ENCODE data around the gene ZNF205. TPM values are rescaled to one million over a fixed set of nuclear protein-coding genes. Genes with fewer than 3 reads are reported as not detected.

The ZNF205 gene
- total RNA-seq (26.7 and 37.3 TPM in 2 replicates), polyA plus RNA-seq (13.2 and 14.4 TPM in 2 replicates)

GRCh38 chr16:3112058-3112880 lies at the start of gene ZNF205:
ZNF205 (plus strand) TSS chr16:3112586; CDS start chr16:3113431, 845 bp downstream.
- H3K9me3 ChIP-seq (ENCODE audit: low read depth): no peaks in the 10 kb centered on the region
- DNase-seq (ENCODE audit: low read depth in 1 of 2, low spot score in 1 of 2): peak; percentile 77 to 78
- H3K27ac ChIP-seq: peak within 1 kb of the TSS; percentile 53

DNA sequence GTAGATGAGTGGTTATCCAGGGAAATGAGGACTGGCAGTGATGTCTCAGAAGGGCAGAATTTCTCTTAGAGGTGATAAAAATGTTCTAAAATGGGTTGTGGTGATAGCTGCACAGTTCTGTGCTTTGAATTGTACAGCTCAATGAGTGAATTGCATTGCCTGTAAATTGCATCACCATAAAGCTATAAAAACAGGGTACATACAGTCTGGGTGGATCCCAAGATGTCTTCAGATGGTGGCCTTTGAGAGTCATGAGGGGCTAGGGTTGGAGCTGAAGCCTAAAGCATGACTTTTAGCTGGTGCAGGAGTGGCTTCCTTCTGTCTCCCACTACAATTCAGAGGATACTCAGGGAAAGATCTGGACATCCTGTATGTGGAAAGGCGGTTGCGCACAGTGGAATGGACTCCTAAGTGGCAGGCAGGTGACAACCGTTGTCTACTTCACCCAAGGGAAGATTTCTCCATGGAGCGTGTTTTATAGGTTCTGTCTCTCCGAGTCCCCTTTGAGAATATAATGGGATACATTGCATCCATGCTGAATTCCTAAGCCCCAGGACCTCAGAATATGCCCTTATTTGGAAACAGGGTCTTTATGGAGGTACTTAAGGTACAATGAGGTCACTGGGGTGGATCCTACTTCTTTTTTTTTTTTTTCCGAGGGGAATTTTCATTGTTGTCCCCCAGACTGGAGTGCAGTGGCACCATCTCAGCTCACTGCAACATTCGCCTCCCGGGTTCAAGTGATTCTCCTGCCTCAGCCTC lies 48.6 kb upstream of the ZNF205 start:
- Histone ChIP-seq H3K9me3 (ENCODE audit: low read depth) (no peaks in the 10 kb centered on the region), H3K36me3 (no peaks in the 10 kb centered on the region), H3K27me3 (no peaks in the 10 kb centered on the region), H3K27ac (no peak overlapping the region), H3K4me1 (ENCODE audit: low read depth) (no peaks in the 10 kb centered on the region), H3K4me3 (no peak overlapping the region)
- DNase-seq (ENCODE audit: low read depth in 1 of 2, low spot score in 1 of 2): no peak
- TF ChIP-seq, protein P1, sequence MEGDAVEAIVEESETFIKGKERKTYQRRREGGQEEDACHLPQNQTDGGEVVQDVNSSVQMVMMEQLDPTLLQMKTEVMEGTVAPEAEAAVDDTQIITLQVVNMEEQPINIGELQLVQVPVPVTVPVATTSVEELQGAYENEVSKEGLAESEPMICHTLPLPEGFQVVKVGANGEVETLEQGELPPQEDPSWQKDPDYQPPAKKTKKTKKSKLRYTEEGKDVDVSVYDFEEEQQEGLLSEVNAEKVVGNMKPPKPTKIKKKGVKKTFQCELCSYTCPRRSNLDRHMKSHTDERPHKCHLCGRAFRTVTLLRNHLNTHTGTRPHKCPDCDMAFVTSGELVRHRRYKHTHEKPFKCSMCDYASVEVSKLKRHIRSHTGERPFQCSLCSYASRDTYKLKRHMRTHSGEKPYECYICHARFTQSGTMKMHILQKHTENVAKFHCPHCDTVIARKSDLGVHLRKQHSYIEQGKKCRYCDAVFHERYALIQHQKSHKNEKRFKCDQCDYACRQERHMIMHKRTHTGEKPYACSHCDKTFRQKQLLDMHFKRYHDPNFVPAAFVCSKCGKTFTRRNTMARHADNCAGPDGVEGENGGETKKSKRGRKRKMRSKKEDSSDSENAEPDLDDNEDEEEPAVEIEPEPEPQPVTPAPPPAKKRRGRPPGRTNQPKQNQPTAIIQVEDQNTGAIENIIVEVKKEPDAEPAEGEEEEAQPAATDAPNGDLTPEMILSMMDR (IDR thresholded peaks at IDR 0.05; ENCODE audit: low read depth, low read length): no peak

More at GRCh38 chr16:3112058-3112880, at the start of gene ZNF205:
- TF ChIP-seq, protein P1 (IDR thresholded peaks at IDR 0.05; ENCODE audit: low read depth, low read length): no peak
- Histone ChIP-seq H3K4me3 (peak within 1 kb of the TSS; percentile 99), H3K36me3 (no peaks in the 10 kb centered on the region), H3K4me1 (ENCODE audit: low read depth) (peaks cover 13% of the 10 kb centered on the region), H3K27me3 (no peaks in the 10 kb centered on the region)

DNA sequence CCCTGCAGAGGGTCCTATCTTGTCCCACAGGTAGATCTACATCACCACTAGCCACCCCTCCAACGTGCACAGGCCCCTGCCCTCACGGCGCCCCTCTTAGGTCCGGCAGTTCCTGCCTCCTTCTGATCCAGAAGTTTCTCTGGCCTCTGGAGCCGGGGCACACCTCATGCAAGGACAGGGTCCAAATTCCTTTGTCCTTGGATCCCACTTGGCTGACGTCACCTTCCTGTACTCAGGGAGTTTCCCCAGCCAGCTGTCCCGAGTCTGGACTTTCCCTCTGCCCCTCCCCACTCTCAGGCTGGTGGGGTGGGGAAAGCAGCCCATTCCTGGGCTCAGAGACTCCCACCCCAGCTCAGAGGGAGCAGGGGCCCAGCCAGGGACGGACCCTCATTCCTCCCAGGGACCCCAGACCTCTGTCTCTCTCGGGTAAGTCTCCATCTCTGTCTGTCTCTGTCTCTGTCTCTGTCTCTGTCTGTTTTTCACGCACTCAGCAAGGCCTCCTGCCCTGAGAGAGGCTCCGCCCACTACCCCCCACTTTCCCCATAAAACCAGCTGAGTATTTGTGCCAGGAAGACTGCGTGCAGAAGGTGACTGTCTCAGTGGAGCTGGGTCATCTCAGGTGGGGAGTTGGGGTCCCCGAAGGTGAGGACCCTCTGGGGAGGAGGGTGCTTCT lies 47.2 kb upstream of the ZNF205 start, which contains the start of gene IL32:
Gene IL32 (plus strand): TSS at position 572 of the 673 bp plus-strand sequence. CDS start 172 bp downstream, outside the sequence.
- DNase-seq (ENCODE audit: low read depth in 1 of 2, low spot score in 1 of 2): peak in 1 of 2 donors; percentile 82
- H3K9me3 ChIP-seq (ENCODE audit: low read depth): no peaks in the 10 kb centered on the region
- no peaks in the 10 kb centered on the region for H3K27me3 ChIP-seq
- H3K36me3 ChIP-seq: no peaks in the 10 kb centered on the region
- H3K4me3 ChIP-seq: no peak within 1 kb of the TSS
- TF ChIP-seq, protein P1 (IDR thresholded peaks at IDR 0.05; ENCODE audit: low read depth, low read length): no peak
- no peaks in the 10 kb centered on the region for H3K4me1 ChIP-seq (ENCODE audit: low read depth)
- no peak within 1 kb of the TSS for H3K27ac ChIP-seq

DNA sequence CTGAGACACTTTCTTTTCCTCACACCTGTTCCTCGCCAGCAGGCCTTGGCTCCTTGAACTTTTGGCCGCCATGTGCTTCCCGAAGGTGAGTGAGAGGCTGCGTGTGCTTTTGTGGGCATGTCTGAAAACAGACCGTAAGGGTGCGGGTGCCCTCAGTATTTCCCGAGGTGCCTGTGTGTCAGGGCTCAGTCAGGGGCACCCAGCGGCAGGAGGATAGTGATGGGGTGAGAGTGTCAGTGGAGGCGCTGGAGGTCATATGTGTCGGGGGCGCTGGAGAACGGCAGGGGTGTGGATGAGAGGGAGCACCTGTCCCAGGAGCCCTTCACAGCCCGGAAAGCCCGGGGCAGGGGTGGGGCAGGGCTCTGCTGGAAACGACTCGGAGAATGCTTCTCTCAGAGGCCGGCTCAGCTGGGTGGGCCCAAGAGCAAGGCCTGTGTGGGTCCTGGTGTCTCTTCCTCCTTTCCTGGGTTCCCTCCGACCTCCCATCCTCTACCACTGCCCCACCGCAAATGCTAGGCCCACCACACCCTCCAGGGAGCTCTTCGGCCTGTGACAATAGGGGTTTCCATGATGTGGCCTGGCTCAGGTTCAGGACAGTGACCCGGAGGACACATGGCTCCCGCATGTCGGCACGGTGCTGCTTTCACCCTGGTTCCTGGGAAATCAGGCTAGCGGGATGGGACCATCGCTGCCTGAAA lies 46.5 kb upstream of the ZNF205 start:
- Histone ChIP-seq H3K4me3 (no peak overlapping the region), H3K36me3 (no peaks in the 10 kb centered on the region), H3K27me3 (no peaks in the 10 kb centered on the region), H3K4me1 (ENCODE audit: low read depth) (no peaks in the 10 kb centered on the region), H3K27ac (no peak overlapping the region), H3K9me3 (ENCODE audit: low read depth) (no peaks in the 10 kb centered on the region)
- DNase-seq (ENCODE audit: low read depth in 1 of 2, low spot score in 1 of 2): no peak
- TF ChIP-seq, protein P1 (IDR thresholded peaks at IDR 0.05; ENCODE audit: low read depth, low read length): no peak

GRCh38 chr16:3066440-3066748 lies 46.0 kb upstream of the ZNF205 start:
- Histone ChIP-seq H3K4me3 (no peak overlapping the region), H3K27ac (no peak overlapping the region), H3K4me1 (ENCODE audit: low read depth) (no peaks in the 10 kb centered on the region), H3K9me3 (ENCODE audit: low read depth) (no peaks in the 10 kb centered on the region), H3K27me3 (no peaks in the 10 kb centered on the region), H3K36me3 (no peaks in the 10 kb centered on the region)
- TF ChIP-seq, protein P1 (IDR thresholded peaks at IDR 0.05; ENCODE audit: low read depth, low read length): no peak
- DNase-seq (ENCODE audit: low read depth in 1 of 2, low spot score in 1 of 2): no peak
